Uterus (tissue), 4 donors: Measurements from ENCODE around the gene HOXA9. TPM values are rescaled to one million over a fixed set of nuclear protein-coding genes. Genes with fewer than 3 reads are reported as not detected.

Source experiments
- DNase-seq, 2 donors: peaks; one replicate each; pipeline ENCODE4 v3.0.0-alpha.2; 2019 to 2020
- H3K27ac ChIP-seq, 2 donors: fragments of 200-600 bp; sonication (generic); 1 replicate in 1 of 2; 2 replicates in 1 of 2; pipeline ENCODE4 v1.5.1; 2016 to 2018
- H3K27me3 ChIP-seq, 2 donors: fragments of 200-600 bp; sonication (generic); one replicate each; pipeline ENCODE4 v1.5.1; 2018 to 2019; ENCODE audit warnings: control low read depth in 1 of 2
- H3K36me3 ChIP-seq, 2 donors: fragments of 200-600 bp; sonication (generic); one replicate each; pipeline ENCODE4 v1.5.1; 2019; ENCODE audit warnings: control low read depth in 1 of 2
- H3K4me1 ChIP-seq, 2 donors: fragments of 200-600 bp; sonication (generic); one replicate each; pipeline ENCODE4 v1.5.1; 2018 to 2019; ENCODE audit warnings: control low read depth in 1 of 2
- H3K4me3 ChIP-seq, 2 donors: fragments of 200-600 bp; sonication (generic); 1 replicate in 1 of 2; 2 replicates in 1 of 2; pipeline ENCODE4 v1.5.1; 2018 to 2019; ENCODE audit warnings: mild to moderate bottlenecking in 1 of 2
- H3K9me3 ChIP-seq, 2 donors: fragments of 200-600 bp; sonication (generic); one replicate each; pipeline ENCODE4 v1.5.1; 2019; ENCODE audit warnings: control low read depth in 1 of 2
- POLR2A ChIP-seq, 2 donors: fragments of 450-650 bp; IDR thresholded peaks; one replicate each; pipeline ENCODE4 v1.6.1; 2016; ENCODE audit warnings: antibody characterized with exemption in 2 of 2, mild to moderate bottlenecking in 1 of 2, moderate library complexity in 1 of 2
- intact Hi-C: fragments of 100-400 bp; cut with DNase I; formaldehyde crosslinking; loops from one replicate; pipeline ENCODE4 v1.15.1; 2023; ENCODE audit warnings: low total_unique reads
- total RNA-seq, 4 donors: library from RNA; depleted of rRNA in 3 of 4; stranded (reverse); fragments of >200 nt in 3 of 4; gene quantifications; one replicate each; pipeline versions ENCODE4 v1.1.0 to v1.2.4, GENCODE V29; 2014 to 2023
- TF ChIP-seq, protein P1 (sequence below), 4 experiments: fragments of 200-600 bp in 2 of 4; fragments of 450-650 bp in 2 of 4; sonication (generic) in 2 of 4; IDR thresholded peaks; one replicate each; pipeline ENCODE4 v1.5.1; 2016 to 2019; ENCODE audit warnings: antibody characterized with exemption in 4 of 4, mild to moderate bottlenecking in 2 of 4, moderate library complexity in 1 of 4
- donor health status: DM: yes; HTN: yes; CAD: no.

Gene HOXA9
- total RNA-seq, 4 donors from 2014 or later, result 2.3 to 26.4 (median 22.4) TPM

DNA sequence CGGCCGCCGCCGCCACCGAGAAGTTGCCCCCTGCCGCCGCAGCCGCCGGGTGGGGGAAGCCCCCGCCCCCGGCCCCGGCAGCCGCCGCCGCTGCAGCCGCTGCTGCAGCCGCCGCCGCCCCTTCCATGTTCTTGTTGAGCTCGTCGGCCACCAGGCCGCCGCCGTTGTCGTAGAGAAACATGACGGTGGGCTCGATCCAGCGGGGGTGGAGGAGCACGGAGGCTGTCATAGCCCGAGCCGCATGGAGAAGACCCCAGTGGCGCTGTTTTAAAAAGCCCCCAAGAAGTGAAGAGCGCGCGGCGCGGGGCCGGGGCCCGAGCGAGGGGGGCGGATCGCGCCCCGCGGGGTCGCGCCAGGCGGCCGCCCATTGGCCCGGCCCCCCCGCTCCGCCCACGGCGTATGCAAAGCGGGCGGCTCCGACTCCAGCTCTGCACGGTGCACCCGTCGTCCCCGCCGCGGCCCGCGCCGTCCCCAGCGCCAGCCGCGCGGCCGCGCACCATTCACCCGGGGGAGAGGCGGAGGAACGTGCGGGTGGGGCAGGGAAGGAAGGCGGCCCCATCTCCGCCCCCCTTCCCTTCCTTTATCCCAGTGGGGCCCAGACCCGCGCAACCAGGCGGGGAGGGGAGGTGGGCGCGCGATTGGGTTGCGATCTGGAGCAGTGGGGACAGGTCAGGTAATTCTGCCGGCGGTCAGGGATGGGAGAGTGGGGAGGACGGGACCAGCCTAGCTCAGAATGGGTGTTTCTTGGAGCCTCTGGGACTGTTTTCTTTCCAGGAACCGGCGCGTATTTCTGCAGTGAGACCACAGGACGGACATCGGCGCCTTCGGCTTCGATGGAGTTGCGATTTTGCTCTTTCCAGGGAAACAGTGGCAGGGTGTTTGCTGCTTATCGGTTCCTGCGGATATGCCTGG lies 34.8 kb upstream of the HOXA9 start, which contains the start of gene HOXA13:
Gene HOXA13, minus strand, starts transcription at position 243 of the 912 bp plus-strand sequence. Its CDS starts 14 bp downstream, at position 229.
- intact Hi-C loops, result no loop called here
- DNase-seq, result no peak
- Histone ChIP-seq H3K27me3 (peaks cover 46 to 79% of the 10 kb centered on the region in 2 donors), H3K36me3 (no peaks in the 10 kb centered on the region), H3K27ac (peak within 1 kb of the TSS; percentile 55 to 68), H3K4me1 (peaks cover 0 to 11% of the 10 kb centered on the region in 2 donors), H3K4me3 (peak within 1 kb of the TSS; percentile 24 to 39), H3K9me3 (no peaks in the 10 kb centered on the region)
- no peak for TF ChIP-seq POLR2A (IDR thresholded peaks at IDR 0.05)
- TF ChIP-seq, protein P1, sequence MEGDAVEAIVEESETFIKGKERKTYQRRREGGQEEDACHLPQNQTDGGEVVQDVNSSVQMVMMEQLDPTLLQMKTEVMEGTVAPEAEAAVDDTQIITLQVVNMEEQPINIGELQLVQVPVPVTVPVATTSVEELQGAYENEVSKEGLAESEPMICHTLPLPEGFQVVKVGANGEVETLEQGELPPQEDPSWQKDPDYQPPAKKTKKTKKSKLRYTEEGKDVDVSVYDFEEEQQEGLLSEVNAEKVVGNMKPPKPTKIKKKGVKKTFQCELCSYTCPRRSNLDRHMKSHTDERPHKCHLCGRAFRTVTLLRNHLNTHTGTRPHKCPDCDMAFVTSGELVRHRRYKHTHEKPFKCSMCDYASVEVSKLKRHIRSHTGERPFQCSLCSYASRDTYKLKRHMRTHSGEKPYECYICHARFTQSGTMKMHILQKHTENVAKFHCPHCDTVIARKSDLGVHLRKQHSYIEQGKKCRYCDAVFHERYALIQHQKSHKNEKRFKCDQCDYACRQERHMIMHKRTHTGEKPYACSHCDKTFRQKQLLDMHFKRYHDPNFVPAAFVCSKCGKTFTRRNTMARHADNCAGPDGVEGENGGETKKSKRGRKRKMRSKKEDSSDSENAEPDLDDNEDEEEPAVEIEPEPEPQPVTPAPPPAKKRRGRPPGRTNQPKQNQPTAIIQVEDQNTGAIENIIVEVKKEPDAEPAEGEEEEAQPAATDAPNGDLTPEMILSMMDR (IDR thresholded peaks at IDR 0.05), result no peak

GRCh38 chr7:27198871-27199801 lies 33.8 kb upstream of the HOXA9 start:
- peaks cover 0 to 11% of the 10 kb centered on the region in 2 donors for H3K4me1 ChIP-seq
- no peaks in the 10 kb centered on the region for H3K36me3 ChIP-seq
- DNase-seq, result no peak
- no peak for TF ChIP-seq POLR2A (IDR thresholded peaks at IDR 0.05)
- peaks cover 39 to 69% of the 10 kb centered on the region in 2 donors for H3K27me3 ChIP-seq
- peak overlapping the region; percentile 20 to 37 for H3K4me3 ChIP-seq
- intact Hi-C loops, result no loop called here
- peak overlapping the region; percentile 55 to 68 for H3K27ac ChIP-seq
- H3K9me3 ChIP-seq, result no peaks in the 10 kb centered on the region

- H3K27me3 ChIP-seq, result peaks cover 36 to 62% of the 10 kb centered on the region in 2 donors
- no peak for DNase-seq
- no peaks in the 10 kb centered on the region for H3K9me3 ChIP-seq
- peaks cover 0 to 11% of the 10 kb centered on the region in 2 donors for H3K4me1 ChIP-seq
- no peak for TF ChIP-seq POLR2A (IDR thresholded peaks at IDR 0.05)
- TF ChIP-seq, protein P1 (IDR thresholded peaks at IDR 0.05), result no peak
- no peaks in the 10 kb centered on the region for H3K36me3 ChIP-seq
- peak overlapping the region; percentile 55 to 68 for H3K27ac ChIP-seq
- intact Hi-C loops, result no loop called here
- peak overlapping the region; percentile 20 to 37 for H3K4me3 ChIP-seq
Observed at GRCh38 chr7:27198138-27198841, 33.0 kb upstream of the HOXA9 start.

GRCh38 chr7:27197137-27198042 lies 32.1 kb upstream of the HOXA9 start:
- TF ChIP-seq, protein P1 (IDR thresholded peaks at IDR 0.05), result no peak
- no peak for TF ChIP-seq POLR2A (IDR thresholded peaks at IDR 0.05)
- H3K27me3 ChIP-seq, result peaks cover 35 to 53% of the 10 kb centered on the region in 2 donors
- peaks cover 0 to 15% of the 10 kb centered on the region in 2 donors for H3K4me1 ChIP-seq
- no peak for DNase-seq
- no peak overlapping the region for H3K4me3 ChIP-seq
- intact Hi-C loops, result no loop called here
- no peak overlapping the region for H3K27ac ChIP-seq
- no peaks in the 10 kb centered on the region for H3K36me3 ChIP-seq
- no peaks in the 10 kb centered on the region for H3K9me3 ChIP-seq
